OCI-LY1 (cell line): ENCODE measurements around the gene PARVA.

ENCODE experiments used
- H2AFZ ChIP-seq: fragments of 200-600 bp; sonication (generic), shearing (Covaris generic); 2 replicates; pipeline ENCODE4 v1.6.0; 2014; ENCODE audit warnings: antibody characterized with exemption, mild to moderate bottlenecking, low read length
- H3F3A ChIP-seq: fragments of 200-600 bp; sonication (generic), shearing (Covaris generic); 2 replicates; pipeline ENCODE4 v1.6.0; 2014; ENCODE audit warnings: mild to moderate bottlenecking, antibody characterized with exemption, low read length, moderate library complexity; ENCODE audit not compliant: insufficient read depth
- H3K27ac ChIP-seq: fragments of 200-600 bp; sonication (generic); 2 replicates; pipeline ENCODE4 v1.5.1; 2014; ENCODE audit warnings: low read length, mixed run types, mild to moderate bottlenecking, low read depth; ENCODE audit not compliant: poor library complexity, severe bottlenecking
- H3K27me3 ChIP-seq: fragments of 200-600 bp; sonication (generic); 2 replicates; pipeline ENCODE4 v1.6.0; 2014; ENCODE audit warnings: antibody characterized with exemption, mild to moderate bottlenecking, low read length, moderate library complexity; ENCODE audit not compliant: insufficient read depth
- H3K36me3 ChIP-seq: fragments of 200-600 bp; sonication (generic); 2 replicates; pipeline ENCODE4 v1.6.1; 2014; ENCODE audit warnings: mild to moderate bottlenecking, antibody characterized with exemption, low read length, moderate library complexity, mixed read lengths; ENCODE audit not compliant: insufficient read depth
- H3K4me1 ChIP-seq: fragments of 200-600 bp; sonication (generic); 2 replicates; pipeline ENCODE4 v1.5.1; 2014; ENCODE audit warnings: mild to moderate bottlenecking, low read length, moderate library complexity; ENCODE audit not compliant: insufficient read depth, severe bottlenecking
- H3K4me2 ChIP-seq: fragments of 200-600 bp; sonication (generic), shearing (Covaris generic); 2 replicates; pipeline ENCODE4 v1.6.1; 2014; ENCODE audit warnings: low read length
- H3K4me3 ChIP-seq: fragments of 200-600 bp; sonication (generic); 2 replicates; pipeline ENCODE4 v1.5.1; 2014; ENCODE audit warnings: low read length, low read depth, mild to moderate bottlenecking, mixed read lengths; ENCODE audit not compliant: poor library complexity, severe bottlenecking
- H3K79me2 ChIP-seq: fragments of 200-600 bp; shearing (Covaris generic); 2 replicates; pipeline ENCODE4 v1.6.1; 2016; ENCODE audit warnings: mixed run types, low read length, mixed read lengths; ENCODE audit not compliant: insufficient read depth
- H3K9ac ChIP-seq: fragments of 200-600 bp; sonication (generic), shearing (Covaris generic); 2 replicates; pipeline ENCODE4 v1.6.1; 2014; ENCODE audit warnings: mild to moderate bottlenecking, low read length, mixed read lengths
- H3K9me2 ChIP-seq: fragments of 200-600 bp; sonication (generic), shearing (Covaris generic); 2 replicates; pipeline ENCODE4 v1.6.1; 2014; ENCODE audit warnings: low read depth, mild to moderate bottlenecking, low read length, mixed read lengths
- H3K9me3 ChIP-seq: fragments of 200-600 bp; shearing (Covaris generic); 2 replicates; pipeline ENCODE4 v1.6.1; 2014; ENCODE audit warnings: low read length, mixed read lengths
- H4K20me1 ChIP-seq: fragments of 200-600 bp; sonication (generic), shearing (Covaris generic); 2 replicates; pipeline ENCODE4 v1.6.0; 2016; ENCODE audit warnings: mild to moderate bottlenecking, low read length; ENCODE audit not compliant: insufficient read depth
- CTCF ChIP-seq: fragments of 200-600 bp; sonication (generic), shearing (Covaris generic); IDR thresholded peaks from 2 replicates; pipeline ENCODE4 v1.5.1; 2017; ENCODE audit warnings: mild to moderate bottlenecking, antibody characterized with exemption, low read length, moderate library complexity, mixed read lengths
- EZH2 ChIP-seq: fragments of 200-600 bp; sonication (generic), shearing (Covaris generic); IDR thresholded peaks from 2 replicates; pipeline ENCODE4 v1.8.0; 2017; ENCODE audit warnings: borderline replicate concordance, mixed run types, mild to moderate bottlenecking, antibody characterized with exemption, low read length, moderate library complexity, mixed read lengths

The PARVA gene

GRCh38 chr11:12330485-12331231 lies 46.7 kb upstream of the PARVA start:
- H3K4me2 ChIP-seq = no peak overlapping the region

DNA sequence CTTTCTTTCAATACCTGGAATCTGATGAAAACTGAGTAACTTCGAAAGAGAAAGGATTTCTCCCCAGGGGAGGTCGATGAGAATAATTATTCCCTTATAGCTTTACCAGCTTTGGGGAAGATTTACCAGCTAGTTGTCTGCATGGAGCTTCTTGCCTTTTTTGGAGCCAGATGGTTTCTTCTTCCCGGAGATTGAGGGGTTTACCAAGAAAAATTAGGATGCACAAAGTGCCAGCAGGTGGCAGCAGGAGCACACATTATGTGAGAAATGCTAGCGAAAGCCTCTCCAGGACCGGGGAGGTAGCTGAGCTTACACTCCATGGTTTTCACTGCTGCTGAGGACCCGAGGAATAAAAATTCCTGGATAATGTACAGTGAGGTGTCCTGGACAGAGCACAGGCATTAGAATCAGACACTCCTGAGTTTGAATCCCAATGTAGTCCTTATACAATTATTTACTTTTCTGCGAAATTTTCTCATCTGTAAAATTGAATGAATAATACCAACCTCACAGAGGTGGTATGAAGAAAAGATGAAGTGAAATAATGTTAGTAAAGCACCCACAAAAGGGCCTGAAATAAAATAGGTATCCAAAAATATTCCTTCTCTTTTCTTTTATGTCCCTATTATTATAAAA lies 46.0 kb upstream of the PARVA start:
- Histone ChIP-seq H2AFZ (no peak overlapping the region), H3K4me2 (no peak overlapping the region)

More at GRCh38 chr11:12330485-12331231, 46.7 kb upstream of the PARVA start:
- no peak overlapping the region for H3K4me3 ChIP-seq
- H3K27me3 ChIP-seq = no peaks in the 10 kb centered on the region
- no peaks in the 10 kb centered on the region for H3K9me3 ChIP-seq
- no peaks in the 10 kb centered on the region for H3F3A ChIP-seq
- H3K79me2 ChIP-seq = no peaks in the 10 kb centered on the region
- TF ChIP-seq EZH2 = no peak
- no peak for TF ChIP-seq CTCF
- H3K9ac ChIP-seq = no peak overlapping the region
- H3K9me2 ChIP-seq = no peaks in the 10 kb centered on the region
- H3K4me1 ChIP-seq = no peaks in the 10 kb centered on the region
- no peak overlapping the region for H2AFZ ChIP-seq
- no peaks in the 10 kb centered on the region for H3K36me3 ChIP-seq
- H3K27ac ChIP-seq = no peak overlapping the region
- no peaks in the 10 kb centered on the region for H4K20me1 ChIP-seq

GRCh38 chr11:12343526-12343925 lies 33.8 kb upstream of the PARVA start:
- Histone ChIP-seq H3K9me3 (no peaks in the 10 kb centered on the region), H3K36me3 (no peaks in the 10 kb centered on the region), H3K9me2 (no peaks in the 10 kb centered on the region), H4K20me1 (no peaks in the 10 kb centered on the region), H3K79me2 (no peaks in the 10 kb centered on the region), H3K9ac (no peak overlapping the region), H3K4me3 (no peak overlapping the region), H3K27ac (no peak overlapping the region), H2AFZ (no peak overlapping the region), H3K4me2 (no peak overlapping the region), H3K4me1 (no peaks in the 10 kb centered on the region), H3F3A (no peaks in the 10 kb centered on the region), H3K27me3 (no peaks in the 10 kb centered on the region)
- TF ChIP-seq EZH2 = no peak
- TF ChIP-seq CTCF = no peak

More for the DNA sequence above, 46.0 kb upstream of the PARVA start:
- H3K9me2 ChIP-seq = no peaks in the 10 kb centered on the region
- TF ChIP-seq EZH2 (no peak), CTCF (peak; percentile 76)
- H3K9me3 ChIP-seq = no peaks in the 10 kb centered on the region
- no peak overlapping the region for H3K4me3 ChIP-seq
- H3K27ac ChIP-seq = no peak overlapping the region
- H3K4me1 ChIP-seq = no peaks in the 10 kb centered on the region
- H3K36me3 ChIP-seq = no peaks in the 10 kb centered on the region
- H3K27me3 ChIP-seq = no peaks in the 10 kb centered on the region
- H3K79me2 ChIP-seq = no peaks in the 10 kb centered on the region
- no peaks in the 10 kb centered on the region for H3F3A ChIP-seq
- H3K9ac ChIP-seq = no peak overlapping the region
- H4K20me1 ChIP-seq = no peaks in the 10 kb centered on the region
